Measurements from ENCODE around the gene EMILIN3.

GRCh38 chr20:41320976-41321375 lies 45.6 kb downstream of the EMILIN3 start:
- TF ChIP-seq, protein P1, sequence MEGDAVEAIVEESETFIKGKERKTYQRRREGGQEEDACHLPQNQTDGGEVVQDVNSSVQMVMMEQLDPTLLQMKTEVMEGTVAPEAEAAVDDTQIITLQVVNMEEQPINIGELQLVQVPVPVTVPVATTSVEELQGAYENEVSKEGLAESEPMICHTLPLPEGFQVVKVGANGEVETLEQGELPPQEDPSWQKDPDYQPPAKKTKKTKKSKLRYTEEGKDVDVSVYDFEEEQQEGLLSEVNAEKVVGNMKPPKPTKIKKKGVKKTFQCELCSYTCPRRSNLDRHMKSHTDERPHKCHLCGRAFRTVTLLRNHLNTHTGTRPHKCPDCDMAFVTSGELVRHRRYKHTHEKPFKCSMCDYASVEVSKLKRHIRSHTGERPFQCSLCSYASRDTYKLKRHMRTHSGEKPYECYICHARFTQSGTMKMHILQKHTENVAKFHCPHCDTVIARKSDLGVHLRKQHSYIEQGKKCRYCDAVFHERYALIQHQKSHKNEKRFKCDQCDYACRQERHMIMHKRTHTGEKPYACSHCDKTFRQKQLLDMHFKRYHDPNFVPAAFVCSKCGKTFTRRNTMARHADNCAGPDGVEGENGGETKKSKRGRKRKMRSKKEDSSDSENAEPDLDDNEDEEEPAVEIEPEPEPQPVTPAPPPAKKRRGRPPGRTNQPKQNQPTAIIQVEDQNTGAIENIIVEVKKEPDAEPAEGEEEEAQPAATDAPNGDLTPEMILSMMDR (IDR thresholded peaks at IDR 0.05): no peak
- TF ChIP-seq, protein P2, sequence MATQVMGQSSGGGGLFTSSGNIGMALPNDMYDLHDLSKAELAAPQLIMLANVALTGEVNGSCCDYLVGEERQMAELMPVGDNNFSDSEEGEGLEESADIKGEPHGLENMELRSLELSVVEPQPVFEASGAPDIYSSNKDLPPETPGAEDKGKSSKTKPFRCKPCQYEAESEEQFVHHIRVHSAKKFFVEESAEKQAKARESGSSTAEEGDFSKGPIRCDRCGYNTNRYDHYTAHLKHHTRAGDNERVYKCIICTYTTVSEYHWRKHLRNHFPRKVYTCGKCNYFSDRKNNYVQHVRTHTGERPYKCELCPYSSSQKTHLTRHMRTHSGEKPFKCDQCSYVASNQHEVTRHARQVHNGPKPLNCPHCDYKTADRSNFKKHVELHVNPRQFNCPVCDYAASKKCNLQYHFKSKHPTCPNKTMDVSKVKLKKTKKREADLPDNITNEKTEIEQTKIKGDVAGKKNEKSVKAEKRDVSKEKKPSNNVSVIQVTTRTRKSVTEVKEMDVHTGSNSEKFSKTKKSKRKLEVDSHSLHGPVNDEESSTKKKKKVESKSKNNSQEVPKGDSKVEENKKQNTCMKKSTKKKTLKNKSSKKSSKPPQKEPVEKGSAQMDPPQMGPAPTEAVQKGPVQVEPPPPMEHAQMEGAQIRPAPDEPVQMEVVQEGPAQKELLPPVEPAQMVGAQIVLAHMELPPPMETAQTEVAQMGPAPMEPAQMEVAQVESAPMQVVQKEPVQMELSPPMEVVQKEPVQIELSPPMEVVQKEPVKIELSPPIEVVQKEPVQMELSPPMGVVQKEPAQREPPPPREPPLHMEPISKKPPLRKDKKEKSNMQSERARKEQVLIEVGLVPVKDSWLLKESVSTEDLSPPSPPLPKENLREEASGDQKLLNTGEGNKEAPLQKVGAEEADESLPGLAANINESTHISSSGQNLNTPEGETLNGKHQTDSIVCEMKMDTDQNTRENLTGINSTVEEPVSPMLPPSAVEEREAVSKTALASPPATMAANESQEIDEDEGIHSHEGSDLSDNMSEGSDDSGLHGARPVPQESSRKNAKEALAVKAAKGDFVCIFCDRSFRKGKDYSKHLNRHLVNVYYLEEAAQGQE (IDR thresholded peaks at IDR 0.05): no peak
- TF ChIP-seq POLR2A (IDR thresholded peaks at IDR 0.05; ENCODE audit: low read length) (no peak), RARB (CRISPR knock-in tag; IDR thresholded peaks at IDR 0.05) (no peak), RNF2 (IDR thresholded peaks at IDR 0.05; ENCODE audit: borderline replicate concordance, low read depth) (no peak), JUN (IDR thresholded peaks at IDR 0.05) (no peak), RAD21 (conservative IDR thresholded peaks at IDR 0.05 in 1 of 2, IDR thresholded peaks at IDR 0.05 in 1 of 2) (no peak), POLR2AphosphoS2 (conservative IDR thresholded peaks at IDR 0.05; ENCODE audit: low read length) (no peak), ZFP36 (IDR thresholded peaks at IDR 0.05; ENCODE audit: borderline replicate concordance, partially characterized antibody) (no peak), HOXA7 (CRISPR knock-in tag; IDR thresholded peaks at IDR 0.05) (no peak), HMGXB4 (CRISPR knock-in tag; IDR thresholded peaks at IDR 0.05; ENCODE audit: borderline replicate concordance) (no peak)
- TF ChIP-seq, protein P3, sequence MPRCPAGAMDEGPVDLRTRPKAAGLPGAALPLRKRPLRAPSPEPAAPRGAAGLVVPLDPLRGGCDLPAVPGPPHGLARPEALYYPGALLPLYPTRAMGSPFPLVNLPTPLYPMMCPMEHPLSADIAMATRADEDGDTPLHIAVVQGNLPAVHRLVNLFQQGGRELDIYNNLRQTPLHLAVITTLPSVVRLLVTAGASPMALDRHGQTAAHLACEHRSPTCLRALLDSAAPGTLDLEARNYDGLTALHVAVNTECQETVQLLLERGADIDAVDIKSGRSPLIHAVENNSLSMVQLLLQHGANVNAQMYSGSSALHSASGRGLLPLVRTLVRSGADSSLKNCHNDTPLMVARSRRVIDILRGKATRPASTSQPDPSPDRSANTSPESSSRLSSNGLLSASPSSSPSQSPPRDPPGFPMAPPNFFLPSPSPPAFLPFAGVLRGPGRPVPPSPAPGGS (IDR thresholded peaks at IDR 0.05): no peak
